ENCODE data around the gene CAPN7. TPM values are rescaled to one million over a fixed set of nuclear protein-coding genes. Genes with fewer than 3 reads are reported as not detected.
A peak's percentile ranks its signal among the peaks of the same experiment; 100 is the strongest.
"Not testable (repeated sequence)": the region's sequence is repeated elsewhere in the genome, so short reads cannot be mapped to it uniquely, and the experiment has no call there.

CAPN7 gene
- 100 to 1,000 TPM in 1 of 3 donors, 10 to 100 TPM in 2; 79.0 to 112 (median 91.4) TPM for total RNA-seq

DNA sequence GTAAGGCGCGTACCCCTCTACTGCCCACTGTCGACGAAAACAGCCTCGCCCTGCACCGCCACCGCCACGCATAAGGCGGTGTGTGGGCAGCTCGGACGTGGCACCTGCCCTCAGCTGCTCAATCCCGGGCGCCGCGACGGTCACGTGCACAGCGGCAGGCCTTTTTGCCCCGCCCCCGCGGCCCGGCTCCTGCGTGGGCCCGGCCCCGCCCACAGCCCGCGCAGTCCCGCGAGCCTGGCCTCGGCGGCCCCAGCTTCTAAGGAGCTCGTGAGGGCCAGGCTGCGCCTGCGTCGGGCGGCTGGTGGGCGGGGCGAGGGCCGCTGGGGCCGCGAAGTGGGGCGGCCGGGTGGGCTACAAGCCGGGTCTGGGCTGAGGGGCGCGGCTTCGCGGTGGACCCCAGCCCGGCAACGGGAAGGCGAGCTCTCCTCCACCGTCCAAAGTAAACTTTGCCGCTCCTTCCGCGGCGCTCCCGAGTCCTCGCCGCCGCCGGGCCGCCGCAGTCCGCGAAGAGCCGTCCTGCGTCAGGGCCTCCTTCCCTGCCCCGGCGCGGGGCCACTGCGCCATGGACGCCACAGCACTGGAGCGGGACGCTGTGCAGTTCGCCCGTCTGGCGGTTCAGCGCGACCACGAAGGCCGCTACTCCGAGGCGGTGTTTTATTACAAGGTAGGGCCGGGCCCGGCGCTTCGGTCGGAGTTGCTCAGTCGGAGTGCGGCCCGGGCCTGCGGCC lies at the start of gene CAPN7:
Gene CAPN7 (plus strand): TSS at position 313 of the 728 bp plus-strand sequence. CDS start 250 bp downstream, at position 563.
- intact Hi-C loops (cut with DNase I; ENCODE audit: low total_unique reads), result loop anchor here (10.0 kb wide), 1 partner anchor 261 kb away; the partner anchor contains the start of gene NR2C2
- TF ChIP-seq POLR2AphosphoS5 (IDR thresholded peaks at IDR 0.05) (peak; percentile 49 to 91 (median 66)), POLR2A (IDR thresholded peaks at IDR 0.05) (peak; percentile 71)
- TF ChIP-seq, protein P1, sequence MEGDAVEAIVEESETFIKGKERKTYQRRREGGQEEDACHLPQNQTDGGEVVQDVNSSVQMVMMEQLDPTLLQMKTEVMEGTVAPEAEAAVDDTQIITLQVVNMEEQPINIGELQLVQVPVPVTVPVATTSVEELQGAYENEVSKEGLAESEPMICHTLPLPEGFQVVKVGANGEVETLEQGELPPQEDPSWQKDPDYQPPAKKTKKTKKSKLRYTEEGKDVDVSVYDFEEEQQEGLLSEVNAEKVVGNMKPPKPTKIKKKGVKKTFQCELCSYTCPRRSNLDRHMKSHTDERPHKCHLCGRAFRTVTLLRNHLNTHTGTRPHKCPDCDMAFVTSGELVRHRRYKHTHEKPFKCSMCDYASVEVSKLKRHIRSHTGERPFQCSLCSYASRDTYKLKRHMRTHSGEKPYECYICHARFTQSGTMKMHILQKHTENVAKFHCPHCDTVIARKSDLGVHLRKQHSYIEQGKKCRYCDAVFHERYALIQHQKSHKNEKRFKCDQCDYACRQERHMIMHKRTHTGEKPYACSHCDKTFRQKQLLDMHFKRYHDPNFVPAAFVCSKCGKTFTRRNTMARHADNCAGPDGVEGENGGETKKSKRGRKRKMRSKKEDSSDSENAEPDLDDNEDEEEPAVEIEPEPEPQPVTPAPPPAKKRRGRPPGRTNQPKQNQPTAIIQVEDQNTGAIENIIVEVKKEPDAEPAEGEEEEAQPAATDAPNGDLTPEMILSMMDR (IDR thresholded peaks at IDR 0.05), result peak in 1 of 3 donors; percentile 42

DNA sequence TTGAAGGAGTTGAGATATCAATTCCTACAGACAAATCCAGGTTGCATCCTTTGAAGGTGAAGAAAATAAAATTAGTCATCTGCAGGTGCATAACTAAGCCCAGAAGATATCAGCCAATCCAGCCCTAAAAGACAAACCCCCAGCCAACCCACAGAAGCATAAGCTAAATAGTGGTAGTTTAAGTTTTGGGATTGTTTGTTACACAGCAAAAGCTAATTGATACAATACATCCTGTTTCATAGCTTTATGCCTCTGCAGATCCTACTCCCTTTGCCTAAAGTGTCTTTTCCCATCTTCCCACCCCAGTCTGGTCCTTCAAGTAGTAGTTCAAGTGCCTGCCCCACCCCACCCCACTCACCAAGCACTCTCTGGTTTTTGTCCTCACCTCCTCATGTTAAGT lies 48.6 kb upstream of the CAPN7 start:
- no peak overlapping the region for H3K27ac ChIP-seq
- H3K27me3 ChIP-seq, result peaks cover 0 to 7% of the 10 kb centered on the region in 2 donors
- no peak overlapping the region for H3K4me3 ChIP-seq
- DNase-seq (ENCODE audit: low spot score in 2 of 2), result no peak
- intact Hi-C loops (cut with DNase I; ENCODE audit: low total_unique reads), result no loop called here
- no peaks in the 10 kb centered on the region for H3K9me3 ChIP-seq
- TF ChIP-seq POLR2A (IDR thresholded peaks at IDR 0.05), result no peak
- no peaks in the 10 kb centered on the region for H3K36me3 ChIP-seq
- no peaks in the 10 kb centered on the region for H3K4me1 ChIP-seq

More for the DNA sequence above, at the start of gene CAPN7:
- Histone ChIP-seq H3K27me3 (no peaks in the 10 kb centered on the region), H3K4me3 (peak within 1 kb of the TSS; percentile 73 to 94 (median 85)), H3K4me1 (peaks cover 0 to 8% of the 10 kb centered on the region in 2 donors), H3K27ac (peak within 1 kb of the TSS; percentile 95 to 98), H3K9me3 (no peaks in the 10 kb centered on the region), H3K36me3 (no peaks in the 10 kb centered on the region)
- DNase-seq (ENCODE audit: low spot score in 2 of 2), result peak; percentile 94

DNA sequence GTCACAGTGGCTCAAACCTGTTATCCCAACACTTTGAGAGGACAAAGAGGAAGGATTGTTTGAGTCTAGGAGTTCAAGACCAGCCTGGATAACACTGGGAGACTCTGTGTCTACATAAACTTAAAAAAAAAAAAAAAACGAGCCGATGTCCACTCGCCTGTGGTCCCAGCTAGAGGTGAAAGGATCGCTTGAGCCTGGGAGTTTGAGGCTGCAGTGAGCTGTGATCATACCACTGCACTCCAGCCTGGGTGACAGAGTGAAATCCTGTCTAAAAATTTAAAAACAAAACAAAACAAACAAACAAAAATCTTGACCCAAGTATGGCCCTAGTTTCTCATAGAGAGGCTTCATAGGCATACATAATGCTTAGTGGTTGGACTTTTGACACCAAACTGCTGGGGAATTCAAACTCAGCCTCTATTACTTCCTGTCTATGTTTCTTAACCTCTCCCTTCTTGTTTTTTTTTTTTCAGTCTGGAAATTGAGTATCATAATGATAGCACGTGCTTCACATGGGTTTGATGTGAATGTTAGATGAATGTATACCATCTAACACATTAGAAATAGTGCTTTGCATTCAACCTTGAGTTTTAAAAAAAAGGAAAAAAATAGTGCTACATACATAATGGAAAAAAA lies 46.4 kb upstream of the CAPN7 start:
- Histone ChIP-seq H3K27me3 (peaks cover 0 to 7% of the 10 kb centered on the region in 2 donors), H3K27ac (no peak overlapping the region), H3K36me3 (no peaks in the 10 kb centered on the region), H3K4me1 (no peaks in the 10 kb centered on the region), H3K4me3 (no peak overlapping the region), H3K9me3 (no peaks in the 10 kb centered on the region)
- no peak for DNase-seq (ENCODE audit: low spot score in 2 of 2)
- intact Hi-C loops (cut with DNase I; ENCODE audit: low total_unique reads), result no loop called here
- TF ChIP-seq, protein P1 (IDR thresholded peaks at IDR 0.05), result no peak
- TF ChIP-seq POLR2A (IDR thresholded peaks at IDR 0.05) (no peak), POLR2AphosphoS5 (IDR thresholded peaks at IDR 0.05) (no peak)

DNA sequence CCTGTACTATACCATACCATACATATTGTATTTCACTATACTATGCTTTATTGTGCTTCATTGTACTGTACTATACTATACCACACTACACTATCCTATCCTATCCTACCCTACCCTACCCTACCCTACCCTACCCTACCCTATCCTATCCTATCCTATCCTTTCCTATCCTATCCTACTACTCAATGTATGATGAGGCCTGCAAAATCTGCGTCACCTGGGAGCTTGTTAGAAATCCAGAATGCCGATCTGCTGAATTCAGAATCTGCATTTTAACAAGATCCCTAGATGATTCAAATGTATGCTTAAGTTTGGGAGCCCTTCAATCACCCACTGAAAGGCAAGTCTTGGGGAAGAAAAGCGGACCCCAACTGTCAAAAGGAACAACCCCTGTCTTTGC lies 45.4 kb upstream of the CAPN7 start:
- no peak for DNase-seq (ENCODE audit: low spot score in 2 of 2)
- intact Hi-C loops (cut with DNase I; ENCODE audit: low total_unique reads), result no loop called here
- H3K9me3 ChIP-seq, result no peaks in the 10 kb centered on the region
- H3K4me3 ChIP-seq, result no peak overlapping the region
- H3K27me3 ChIP-seq, result peaks cover 0 to 7% of the 10 kb centered on the region in 2 donors
- TF ChIP-seq POLR2AphosphoS5 (IDR thresholded peaks at IDR 0.05) (no peak), POLR2A (IDR thresholded peaks at IDR 0.05) (no peak)
- TF ChIP-seq, protein P1 (IDR thresholded peaks at IDR 0.05), result no peak
- no peak overlapping the region for H3K27ac ChIP-seq
- H3K36me3 ChIP-seq, result no peaks in the 10 kb centered on the region
- no peaks in the 10 kb centered on the region for H3K4me1 ChIP-seq

DNA sequence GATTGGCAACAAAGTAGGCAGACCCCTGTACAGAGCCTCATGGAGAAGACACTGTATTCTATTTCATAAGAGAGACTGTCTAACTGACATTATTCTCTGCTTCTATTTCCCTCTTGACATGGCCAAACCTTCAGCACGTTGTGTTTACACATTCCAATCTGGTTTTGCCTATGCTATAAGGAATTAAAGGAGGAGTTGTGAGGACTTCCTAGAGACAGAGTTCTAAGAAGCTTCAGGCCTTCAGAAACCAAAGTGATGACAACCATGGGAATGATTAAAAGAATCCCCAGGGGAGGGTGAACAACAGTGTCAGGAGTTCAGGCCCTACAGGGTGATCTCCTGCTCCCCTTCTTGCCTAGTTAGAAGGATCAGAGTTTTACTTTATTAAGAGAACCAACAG lies 44.9 kb upstream of the CAPN7 start:
- H3K4me1 ChIP-seq, result no peaks in the 10 kb centered on the region
- no peaks in the 10 kb centered on the region for H3K9me3 ChIP-seq
- no peak for DNase-seq (ENCODE audit: low spot score in 2 of 2)
- peaks cover 0 to 7% of the 10 kb centered on the region in 2 donors for H3K27me3 ChIP-seq
- intact Hi-C loops (cut with DNase I; ENCODE audit: low total_unique reads), result no loop called here
- H3K4me3 ChIP-seq, result no peak overlapping the region
- no peak overlapping the region for H3K27ac ChIP-seq
- H3K36me3 ChIP-seq, result no peaks in the 10 kb centered on the region
- TF ChIP-seq, protein P1 (IDR thresholded peaks at IDR 0.05), result no peak
- TF ChIP-seq POLR2AphosphoS5 (IDR thresholded peaks at IDR 0.05) (no peak), POLR2A (IDR thresholded peaks at IDR 0.05) (no peak)

DNA sequence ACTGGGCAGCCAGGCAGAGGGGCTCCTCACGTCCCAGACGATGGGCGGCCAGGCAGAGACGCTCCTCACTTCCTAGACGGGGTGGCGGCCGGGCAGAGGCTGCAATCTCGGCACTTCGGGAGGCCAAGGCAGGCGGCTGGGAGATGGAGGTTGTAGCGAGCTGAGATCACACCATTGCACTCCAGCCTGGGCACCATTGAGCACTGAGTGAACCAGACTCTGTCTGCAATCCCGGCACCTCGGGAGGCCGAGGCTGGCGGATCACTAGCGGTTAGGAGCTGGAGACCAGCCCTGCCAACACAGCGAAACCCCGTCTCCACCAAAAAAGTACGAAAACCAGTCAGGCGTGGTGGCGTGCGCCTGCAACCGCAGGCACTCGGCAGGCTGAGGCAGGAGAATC lies 42.4 kb upstream of the CAPN7 start:
- intact Hi-C loops (cut with DNase I; ENCODE audit: low total_unique reads); H3K4me1 ChIP-seq; H3K4me3 ChIP-seq: not testable (repeated sequence)

More for the DNA sequence above, 42.4 kb upstream of the CAPN7 start:
- not testable (repeated sequence) for DNase-seq (ENCODE audit: low spot score in 2 of 2); H3K9me3 ChIP-seq; H3K27me3 ChIP-seq; H3K36me3 ChIP-seq; H3K27ac ChIP-seq
